ENCODE data around the gene NKTR. TPM values are rescaled to one million over a fixed set of nuclear protein-coding genes. Genes with fewer than 3 reads are reported as not detected.

Gene NKTR
- polyA plus RNA-seq, 1 of the 3 experiments (the other 2 are of a cell fraction), result 19.2 TPM

- H2AFZ ChIP-seq (ENCODE audit: low read depth), result no peak overlapping the region
- H3K9ac ChIP-seq, result no peak overlapping the region
- TF ChIP-seq RXRA (IDR thresholded peaks at IDR 0.05; ENCODE audit: borderline replicate concordance, low read depth), result no peak
- no peak for TF ChIP-seq TCF12 (IDR thresholded peaks at IDR 0.05)
- no peak for TF ChIP-seq RAD21 (IDR thresholded peaks at IDR 0.05; ENCODE audit: low read length)
- TF ChIP-seq CHD2 (IDR thresholded peaks at IDR 0.05; ENCODE audit: low read length, partially characterized antibody), result no peak
- TF ChIP-seq EP300 (IDR thresholded peaks at IDR 0.05; ENCODE audit: borderline replicate concordance in 1 of 2, low read depth in 1 of 2, low read length in 1 of 2), result no peak
- TF ChIP-seq NFIC (IDR thresholded peaks at IDR 0.05; ENCODE audit: borderline replicate concordance), result no peak
- TF ChIP-seq MEF2A (IDR thresholded peaks at IDR 0.05; ENCODE audit: borderline replicate concordance, low read depth), result no peak
- TF ChIP-seq PBX3 (IDR thresholded peaks at IDR 0.05), result no peak
- no peak for TF ChIP-seq RCOR1 (IDR thresholded peaks at IDR 0.05; ENCODE audit: low read length)
- TF ChIP-seq, protein P1, sequence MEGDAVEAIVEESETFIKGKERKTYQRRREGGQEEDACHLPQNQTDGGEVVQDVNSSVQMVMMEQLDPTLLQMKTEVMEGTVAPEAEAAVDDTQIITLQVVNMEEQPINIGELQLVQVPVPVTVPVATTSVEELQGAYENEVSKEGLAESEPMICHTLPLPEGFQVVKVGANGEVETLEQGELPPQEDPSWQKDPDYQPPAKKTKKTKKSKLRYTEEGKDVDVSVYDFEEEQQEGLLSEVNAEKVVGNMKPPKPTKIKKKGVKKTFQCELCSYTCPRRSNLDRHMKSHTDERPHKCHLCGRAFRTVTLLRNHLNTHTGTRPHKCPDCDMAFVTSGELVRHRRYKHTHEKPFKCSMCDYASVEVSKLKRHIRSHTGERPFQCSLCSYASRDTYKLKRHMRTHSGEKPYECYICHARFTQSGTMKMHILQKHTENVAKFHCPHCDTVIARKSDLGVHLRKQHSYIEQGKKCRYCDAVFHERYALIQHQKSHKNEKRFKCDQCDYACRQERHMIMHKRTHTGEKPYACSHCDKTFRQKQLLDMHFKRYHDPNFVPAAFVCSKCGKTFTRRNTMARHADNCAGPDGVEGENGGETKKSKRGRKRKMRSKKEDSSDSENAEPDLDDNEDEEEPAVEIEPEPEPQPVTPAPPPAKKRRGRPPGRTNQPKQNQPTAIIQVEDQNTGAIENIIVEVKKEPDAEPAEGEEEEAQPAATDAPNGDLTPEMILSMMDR (IDR thresholded peaks at IDR 0.05), result no peak
- TF ChIP-seq IRF3 (IDR thresholded peaks at IDR 0.05; ENCODE audit: low read depth, low read length), result no peak
- H3K4me3 ChIP-seq (ENCODE audit: low read depth in 2 of 2, low read length in 1 of 2), result no peak overlapping the region
- no peaks in the 10 kb centered on the region for H3K9me2 ChIP-seq
- no peaks in the 10 kb centered on the region for H4K20me1 ChIP-seq (ENCODE audit: insufficient read depth)
- DNase-seq, result no peak
- H3K4me1 ChIP-seq (ENCODE audit: control insufficient read depth in 1 of 2, insufficient read depth in 2 of 2, low read depth in 1 of 2, low read length in 1 of 2), result peaks cover 0 to 14% of the 10 kb centered on the region in 2 experiments; a peak in 1 of 4 replicates
- H3K36me3 ChIP-seq (replicated peaks in 1 of 2; ENCODE audit: control insufficient read depth in 1 of 2, insufficient read depth in 2 of 2, low read length in 1 of 2), result no peaks in the 10 kb centered on the region
- H3F3A ChIP-seq (replicated peaks; ENCODE audit: insufficient read depth), result no peaks in the 10 kb centered on the region
- ChIA-PET POLR2A (no interaction called here), CTCF (interaction anchor here (1.0 kb wide), 1 partner anchor 120 kb away, joined by 3 read pairs; no protein-coding TSS in a partner anchor)
- WGBS (ENCODE audit: low lambda C conversion rate), result 80% methylated on average over 4 of the region's 4 CpGs
- H3K27ac ChIP-seq (ENCODE audit: low read depth in 2 of 2, low read length in 1 of 2), result no peak overlapping the region
- no peak overlapping the region for H3K4me2 ChIP-seq
- H3K9me3 ChIP-seq, result no peaks in the 10 kb centered on the region
- H3K27me3 ChIP-seq (ENCODE audit: insufficient read depth), result no peaks in the 10 kb centered on the region
- no peaks in the 10 kb centered on the region for H3K79me2 ChIP-seq (ENCODE audit: insufficient read depth)
Observed at GRCh38 chr3:42668793-42669217, 68.3 kb downstream of the NKTR start.

- H2AFZ ChIP-seq (ENCODE audit: low read depth), result no peak overlapping the region
- H3K9me2 ChIP-seq, result no peaks in the 10 kb centered on the region
- POLR2A ChIA-PET, result no interaction called here
- no peak for TF ChIP-seq MEF2A (IDR thresholded peaks at IDR 0.05; ENCODE audit: borderline replicate concordance, low read depth)
- TF ChIP-seq ELF1 (IDR thresholded peaks at IDR 0.05), result no peak
- no peak for TF ChIP-seq FOXM1 (IDR thresholded peaks at IDR 0.05; ENCODE audit: low read depth)
- no peak for TF ChIP-seq FOXJ3 (CRISPR knock-in tag; IDR thresholded peaks at IDR 0.05)
- TF ChIP-seq GABPA (IDR thresholded peaks at IDR 0.05; ENCODE audit: low read depth), result no peak
- TF ChIP-seq USF1 (IDR thresholded peaks at IDR 0.05; ENCODE audit: borderline replicate concordance, low read depth), result no peak
- TF ChIP-seq RFX5 (IDR thresholded peaks at IDR 0.05; ENCODE audit: low read length), result no peak
- no peak for TF ChIP-seq PBX3 (IDR thresholded peaks at IDR 0.05)
- no peaks in the 10 kb centered on the region for H3F3A ChIP-seq (replicated peaks; ENCODE audit: insufficient read depth)
- no peak overlapping the region for H3K4me3 ChIP-seq (ENCODE audit: low read depth in 2 of 2, low read length in 1 of 2)
- no peak overlapping the region for H3K4me2 ChIP-seq
- WGBS (ENCODE audit: low lambda C conversion rate), result 61% methylated on average over 5 of the region's 7 CpGs
- H3K79me2 ChIP-seq (ENCODE audit: insufficient read depth), result no peaks in the 10 kb centered on the region
- no peak for DNase-seq
- H3K27ac ChIP-seq (ENCODE audit: low read depth in 2 of 2, low read length in 1 of 2), result no peak overlapping the region
- H3K4me1 ChIP-seq (ENCODE audit: control insufficient read depth in 1 of 2, insufficient read depth in 2 of 2, low read depth in 1 of 2, low read length in 1 of 2), result peaks cover 0 to 14% of the 10 kb centered on the region in 2 experiments; a peak in 1 of 4 replicates
- CTCF ChIA-PET, result interaction anchor here (1.2 kb wide), 1 partner anchor 11 kb away, joined by 4 read pairs; no protein-coding TSS in a partner anchor
- H3K27me3 ChIP-seq (ENCODE audit: insufficient read depth), result no peaks in the 10 kb centered on the region
- no peaks in the 10 kb centered on the region for H3K9me3 ChIP-seq
- no peaks in the 10 kb centered on the region for H4K20me1 ChIP-seq (ENCODE audit: insufficient read depth)
- no peak overlapping the region for H3K9ac ChIP-seq
- H3K36me3 ChIP-seq (replicated peaks in 1 of 2; ENCODE audit: control insufficient read depth in 1 of 2, insufficient read depth in 2 of 2, low read length in 1 of 2), result no peaks in the 10 kb centered on the region
Observed at GRCh38 chr3:42670051-42670576, 69.6 kb downstream of the NKTR start.
